Loucy (cell line): Measurements from ENCODE around the gene EEA1.

Source experiments
- CTCF ChIP-seq: fragments of 200-600 bp; sonication (generic); conservative IDR thresholded peaks from 2 replicates; pipeline ENCODE4 v1.5.1; 2014; ENCODE audit warnings: mild to moderate bottlenecking, antibody characterized with exemption, low read length
- EZH2phosphoT487 ChIP-seq: fragments of 200-600 bp; IDR thresholded peaks from 2 replicates; pipeline ENCODE4 v1.6.1; 2018; ENCODE audit warnings: antibody characterized with exemption, mild to moderate bottlenecking, moderate library complexity, borderline replicate concordance

- TF ChIP-seq EZH2phosphoT487: no peak
- no peak for TF ChIP-seq CTCF
Observed at GRCh38 chr12:92915365-92915764, 13.7 kb downstream of the EEA1 start.
